IMR-90 (cell line): ENCODE data around the gene CFAP52. TPM values are rescaled to one million over a fixed set of nuclear protein-coding genes. Genes with fewer than 3 reads are reported as not detected.

Experiments
- ATAC-seq: fragments of 200-7000 bp; cut with Tn5 transposase; 2 replicates; pipeline ENCODE4 v1.9.1; 2020; ENCODE audit warnings: low read depth, mild to moderate bottlenecking, moderate library complexity
- BruUV-seq: library from RNA; stranded (reverse); fragments of 400-500 nt; replicated peaks from 2 replicates; lab custom pipeline; 2021; lab: Mats Ljungman, UMichigan
- CTCF ChIA-PET: fragments of 300-600 bp; formaldehyde crosslinking; extraction: SDS; loops from one replicate; lab custom pipeline; 2021; ENCODE audit warnings: antibody characterized with exemption; lab: Yijun Ruan, JAX
- POLR2A ChIA-PET: fragments of 300-600 bp; sonication (Branson Sonifier 250); formaldehyde crosslinking; loops from one replicate; lab custom pipeline; 2022; ENCODE audit warnings: antibody characterized with exemption; ENCODE audit not compliant: unreplicated experiment; lab: Charles Lee
- DNase-seq: peaks from one replicate; pipeline ENCODE4 v3.0.0; 2013
- H2AFZ ChIP-seq: replicated peaks from 2 replicates; pipeline ENCODE3; 2013; ENCODE audit warnings: low read length, mild to moderate bottlenecking; ENCODE audit not compliant: poor library complexity
- H2AK5ac ChIP-seq: 2 replicates; pipeline ENCODE4 v1.6.1; 2013; ENCODE audit warnings: low read depth, low read length, inconsistent platforms
- H2AK9ac ChIP-seq: replicated peaks from 2 replicates; pipeline ENCODE3; 2013; ENCODE audit warnings: mild to moderate bottlenecking, low read depth, low read length, moderate library complexity; ENCODE audit not compliant: poor library complexity
- H2BK120ac ChIP-seq: 2 replicates; pipeline ENCODE4 v1.6.1; 2013; ENCODE audit warnings: low read depth, low read length, inconsistent platforms
- H2BK15ac ChIP-seq: 3 replicates; pipeline ENCODE4 v1.6.1; 2013; ENCODE audit warnings: low read depth, low read length, inconsistent platforms
- H2BK20ac ChIP-seq: 2 replicates; pipeline ENCODE4 v1.6.1; 2013; ENCODE audit warnings: low read depth, mild to moderate bottlenecking, inconsistent platforms, low read length, moderate library complexity
- H2BK5ac ChIP-seq: 2 replicates; pipeline ENCODE4 v1.6.1; 2013; ENCODE audit warnings: mild to moderate bottlenecking, low read depth, low read length, inconsistent platforms; ENCODE audit not compliant: poor library complexity, severe bottlenecking
- H3K14ac ChIP-seq: replicated peaks from 2 replicates; pipeline ENCODE4 v1.6.1; 2013; ENCODE audit warnings: low read depth, low read length, inconsistent platforms
- H3K18ac ChIP-seq: 2 replicates; pipeline ENCODE4 v1.6.1; 2013; ENCODE audit warnings: low read depth, low read length, control low read depth
- H3K23ac ChIP-seq: 2 replicates; pipeline ENCODE4 v1.6.1; 2013; ENCODE audit warnings: low read depth, low read length, inconsistent platforms
- H3K27ac ChIP-seq: 2 replicates; pipeline ENCODE4 v1.5.1; 2013; ENCODE audit warnings: mild to moderate bottlenecking, control low read depth, low read length; ENCODE audit not compliant: insufficient read depth
- H3K27me3 ChIP-seq: 2 replicates; pipeline ENCODE4 v1.6.1; 2013; ENCODE audit warnings: low read length; ENCODE audit not compliant: control insufficient read depth, insufficient read depth
- H3K36me3 ChIP-seq: 2 replicates; pipeline ENCODE4 v1.6.1; 2013; ENCODE audit warnings: low read length, mixed read lengths; ENCODE audit not compliant: control insufficient read depth, insufficient read depth
- H3K4ac ChIP-seq: 2 replicates; pipeline ENCODE4 v1.6.1; 2013; ENCODE audit warnings: low read depth, low read length, inconsistent platforms
- H3K4me1 ChIP-seq: 2 replicates; pipeline ENCODE4 v1.6.1; 2013; ENCODE audit warnings: low read length, mixed read lengths; ENCODE audit not compliant: control insufficient read depth, insufficient read depth
- H3K4me2 ChIP-seq: 2 replicates; pipeline ENCODE4 v1.6.1; 2013; ENCODE audit warnings: low read depth, mild to moderate bottlenecking, control low read depth, low read length, moderate library complexity
- H3K4me3 ChIP-seq: 2 replicates; pipeline ENCODE4 v1.5.1; 2013; ENCODE audit warnings: low read depth, mild to moderate bottlenecking, control low read depth, low read length, moderate library complexity; ENCODE audit not compliant: insufficient read depth
- H3K56ac ChIP-seq: 2 replicates; pipeline ENCODE4 v1.6.1; 2013; ENCODE audit warnings: low read length, inconsistent platforms; ENCODE audit not compliant: insufficient read depth; ENCODE audit errors: extremely low read depth
- H3K79me1 ChIP-seq, 2 experiments: 2 replicates each; pipeline ENCODE4 v1.6.1; 2013; ENCODE audit warnings: low read length in 2 of 2, inconsistent platforms in 1 of 2, low read depth in 1 of 2
- H3K9ac ChIP-seq: 2 replicates; pipeline ENCODE4 v1.6.1; 2013; ENCODE audit warnings: low read depth, low read length, control low read depth
- H3K9me1 ChIP-seq: 2 replicates; pipeline ENCODE4 v1.6.1; 2013; ENCODE audit warnings: low read length, inconsistent platforms; ENCODE audit not compliant: insufficient read depth
- H3K9me3 ChIP-seq: 2 replicates; pipeline ENCODE4 v1.6.1; 2013; ENCODE audit warnings: low read length; ENCODE audit not compliant: control insufficient read depth, insufficient read depth
- H4K20me1 ChIP-seq: 2 replicates; pipeline ENCODE4 v1.6.1; 2013; ENCODE audit warnings: low read length, inconsistent platforms; ENCODE audit not compliant: insufficient read depth
- H4K5ac ChIP-seq: 2 replicates; pipeline ENCODE4 v1.6.1; 2013; ENCODE audit warnings: mild to moderate bottlenecking, low read depth, low read length, control low read depth
- H4K8ac ChIP-seq, 2 experiments: 2 replicates each; pipeline ENCODE4 v1.6.1; 2013; ENCODE audit warnings: low read depth in 2 of 2, low read length in 2 of 2, control low read depth in 1 of 2, inconsistent platforms in 1 of 2
- H4K91ac ChIP-seq: 2 replicates; pipeline ENCODE4 v1.6.1; 2013; ENCODE audit warnings: low read depth, low read length, inconsistent platforms; ENCODE audit not compliant: insufficient read depth
- CEBPB ChIP-seq: IDR thresholded peaks from 2 replicates; pipeline ENCODE4 v1.6.1; 2012; ENCODE audit warnings: low read depth, low read length, improper control_type of control experiment
- FOS ChIP-seq: fragments of 150-350 bp; IDR thresholded peaks from 2 replicates; pipeline ENCODE4 v1.6.1; 2016; ENCODE audit warnings: low read depth, low read length
- MAFK ChIP-seq: IDR thresholded peaks from 2 replicates; pipeline ENCODE4 v1.6.1; 2012; ENCODE audit warnings: low read depth, low read length, improper control_type of control experiment
- MXI1 ChIP-seq: IDR thresholded peaks from 2 replicates; pipeline ENCODE4 v1.6.1; 2012; ENCODE audit warnings: low read depth, mild to moderate bottlenecking, low read length, moderate library complexity, borderline replicate concordance
- NFE2L2 ChIP-seq: fragments of 150-350 bp; IDR thresholded peaks from 2 replicates; pipeline ENCODE4 v1.6.1; 2016; ENCODE audit warnings: low read depth, mild to moderate bottlenecking, low read length
- POLR2A ChIP-seq: IDR thresholded peaks from 2 replicates; pipeline ENCODE4 v1.6.1; 2012; ENCODE audit warnings: mild to moderate bottlenecking, low read depth, low read length
- RAD21 ChIP-seq: IDR thresholded peaks from 2 replicates; pipeline ENCODE4 v1.6.1; 2012; ENCODE audit warnings: low read length, improper control_type of control experiment
- RFX5 ChIP-seq: IDR thresholded peaks from 2 replicates; pipeline ENCODE4 v1.8.0; 2012; ENCODE audit warnings: low read depth, mild to moderate bottlenecking, low read length, moderate library complexity
- SMC3 ChIP-seq: fragments of 150-350 bp; IDR thresholded peaks from 2 replicates; pipeline ENCODE4 v1.6.1; 2016; ENCODE audit warnings: low read depth, mild to moderate bottlenecking, antibody characterized with exemption, low read length, moderate library complexity
- USF2 ChIP-seq: fragments of 150-350 bp; IDR thresholded peaks from 2 replicates; pipeline ENCODE4 v1.6.1; 2017; ENCODE audit warnings: mild to moderate bottlenecking, antibody characterized with exemption, low read length, low read depth
- WGBS, 2 experiments: methylation state at CpG; one replicate each; pipeline versions ENCODE4 v1.1.5 to v1.1.7; 2013; ENCODE audit warnings: missing lambda C conversion rate in 2 of 2; ENCODE audit not compliant: insufficient read length in 1 of 2; ENCODE audit errors: extremely low coverage in 2 of 2; 5-methylcytosine and 5-hydroxymethylcytosine counted together
- dilution Hi-C: fragments of 300-500 bp; cut with HindIII; formaldehyde crosslinking; loops from one replicate; pipeline ENCODE4 v1.14.3; 2018; ENCODE audit warnings: low sequenced_read_pairs; ENCODE audit not compliant: unreplicated experiment
- in situ Hi-C: fragments of 300-500 bp; cut with MboI; formaldehyde crosslinking; loops from 3 replicates; pipeline ENCODE4 v1.14.3; 2019; ENCODE audit warnings: low sequenced_read_pairs, inconsistent platforms, mixed read lengths
- intact Hi-C: fragments of 100-400 bp; cut with micrococcal nuclease; formaldehyde crosslinking; loops from 2 replicates; pipeline ENCODE4 v1.10.0; 2022
- polyA plus RNA-seq, 3 experiments: library from polyadenylated mRNA; depleted of rRNA; stranded (reverse); fragments of >200 nt; gene quantifications; 2 replicates each; pipeline ENCODE4 v1.2.3, GENCODE V29; 2012; ENCODE audit warnings: low replicate concordance in 1 of 3
- total RNA-seq: library from RNA; depleted of rRNA; stranded (reverse); fragments of >200 nt; gene quantifications from 2 replicates; pipeline ENCODE4 v1.2.3, GENCODE V29; 2012
- TF ChIP-seq, protein P1 (sequence below): fragments of 150-350 bp; IDR thresholded peaks from 2 replicates; pipeline ENCODE4 v1.6.1; 2016; ENCODE audit warnings: low read depth, mild to moderate bottlenecking, low read length, moderate library complexity, borderline replicate concordance
- TF ChIP-seq, protein P2 (sequence below): conservative IDR thresholded peaks from 2 replicates; pipeline ENCODE4 v1.5.1; 2012; ENCODE audit warnings: mild to moderate bottlenecking, low read depth, low read length, improper control_type of control experiment

Gene CFAP52
- total and polyA plus RNA-seq, 2 of the 4 experiments (the other 2 are of a cell fraction): 0.22 TPM; not detected in 1

DNA sequence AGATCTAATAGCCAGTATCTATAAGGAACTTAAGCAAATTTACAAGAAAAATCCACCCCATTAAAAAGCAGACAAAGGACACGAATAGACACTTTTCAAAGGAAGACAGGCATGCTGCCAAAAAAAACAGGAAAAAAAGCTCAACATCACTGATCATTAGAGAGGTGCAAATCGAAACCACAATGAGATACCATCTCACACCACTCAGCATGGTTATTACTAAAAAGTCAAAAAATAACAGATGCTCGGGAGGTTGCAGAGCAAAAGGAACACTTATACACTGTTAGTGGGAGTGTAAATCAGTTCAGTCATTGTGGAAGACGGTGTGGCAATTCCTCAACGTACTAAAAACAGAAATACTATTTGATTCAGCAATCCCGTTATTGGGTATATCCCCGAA, 10.4 kb upstream of the CFAP52 start:
- Histone ChIP-seq H4K5ac (no peak overlapping the region), H4K8ac (no peak overlapping the region), H3K4ac (no peak overlapping the region), H3K4me1 (no peaks in the 10 kb centered on the region), H2AFZ (no peak overlapping the region), H3K56ac (no peak overlapping the region), H3K27ac (no peak overlapping the region), H4K91ac (no peak overlapping the region), H3K9me1 (no peaks in the 10 kb centered on the region; the same call in 1 of the 2 replicates), H3K9ac (no peak overlapping the region), H2BK120ac (no peak overlapping the region), H3K4me2 (no peak overlapping the region), H3K14ac (no peak overlapping the region), H2AK5ac (no peak overlapping the region), H4K20me1 (no peaks in the 10 kb centered on the region), H3K4me3 (no peak overlapping the region), H3K23ac (no peak overlapping the region), H2BK20ac (no peak overlapping the region), H3K18ac (no peak overlapping the region), H3K9me3 (no peaks in the 10 kb centered on the region), H3K36me3 (peaks cover 9% of the 10 kb centered on the region), H2AK9ac (no peak overlapping the region), H2BK15ac (no peak overlapping the region), H2BK5ac (no peak overlapping the region), H3K79me1 (peaks cover 6 to 7% of the 10 kb centered on the region in 2 experiments; a peak in 3 of 4 replicates), H3K27me3 (no peaks in the 10 kb centered on the region)
- intact Hi-C loops (no loop called here), in situ Hi-C loops (no loop called here), dilution Hi-C loops (no loop called here)
- CTCF ChIA-PET: interaction anchor here (0.6 to 1.1 kb wide), 2 partner anchors 11 to 585 kb away, joined by 3 to 5 read pairs; no protein-coding TSS in a partner anchor
- DNase-seq (no peak), ATAC-seq (no peak)
- no TSS peak for BruUV-seq
- WGBS, 2 experiments: 10% methylated on average over 2 of the region's 7 CpGs; no CpG with 5 or more reads in 1 of the 2 experiments
- POLR2A ChIA-PET: no interaction called here
- TF ChIP-seq MAFK (no peak), CEBPB (no peak), MXI1 (no peak), POLR2A (no peak), NFE2L2 (no peak), FOS (no peak), RAD21 (no peak), SMC3 (no peak), USF2 (no peak), RFX5 (no peak)
- TF ChIP-seq, protein P1, sequence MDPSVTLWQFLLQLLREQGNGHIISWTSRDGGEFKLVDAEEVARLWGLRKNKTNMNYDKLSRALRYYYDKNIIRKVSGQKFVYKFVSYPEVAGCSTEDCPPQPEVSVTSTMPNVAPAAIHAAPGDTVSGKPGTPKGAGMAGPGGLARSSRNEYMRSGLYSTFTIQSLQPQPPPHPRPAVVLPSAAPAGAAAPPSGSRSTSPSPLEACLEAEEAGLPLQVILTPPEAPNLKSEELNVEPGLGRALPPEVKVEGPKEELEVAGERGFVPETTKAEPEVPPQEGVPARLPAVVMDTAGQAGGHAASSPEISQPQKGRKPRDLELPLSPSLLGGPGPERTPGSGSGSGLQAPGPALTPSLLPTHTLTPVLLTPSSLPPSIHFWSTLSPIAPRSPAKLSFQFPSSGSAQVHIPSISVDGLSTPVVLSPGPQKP: no peak
- TF ChIP-seq, protein P2, sequence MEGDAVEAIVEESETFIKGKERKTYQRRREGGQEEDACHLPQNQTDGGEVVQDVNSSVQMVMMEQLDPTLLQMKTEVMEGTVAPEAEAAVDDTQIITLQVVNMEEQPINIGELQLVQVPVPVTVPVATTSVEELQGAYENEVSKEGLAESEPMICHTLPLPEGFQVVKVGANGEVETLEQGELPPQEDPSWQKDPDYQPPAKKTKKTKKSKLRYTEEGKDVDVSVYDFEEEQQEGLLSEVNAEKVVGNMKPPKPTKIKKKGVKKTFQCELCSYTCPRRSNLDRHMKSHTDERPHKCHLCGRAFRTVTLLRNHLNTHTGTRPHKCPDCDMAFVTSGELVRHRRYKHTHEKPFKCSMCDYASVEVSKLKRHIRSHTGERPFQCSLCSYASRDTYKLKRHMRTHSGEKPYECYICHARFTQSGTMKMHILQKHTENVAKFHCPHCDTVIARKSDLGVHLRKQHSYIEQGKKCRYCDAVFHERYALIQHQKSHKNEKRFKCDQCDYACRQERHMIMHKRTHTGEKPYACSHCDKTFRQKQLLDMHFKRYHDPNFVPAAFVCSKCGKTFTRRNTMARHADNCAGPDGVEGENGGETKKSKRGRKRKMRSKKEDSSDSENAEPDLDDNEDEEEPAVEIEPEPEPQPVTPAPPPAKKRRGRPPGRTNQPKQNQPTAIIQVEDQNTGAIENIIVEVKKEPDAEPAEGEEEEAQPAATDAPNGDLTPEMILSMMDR: no peak
